ENCODE data around the gene EFNA5. TPM values are rescaled to one million over a fixed set of nuclear protein-coding genes. Genes with fewer than 3 reads are reported as not detected.

EFNA5 gene
- total RNA-seq, 4 donors from 2014 or later = 1.2 to 22.7 (median 9.4) TPM

DNA sequence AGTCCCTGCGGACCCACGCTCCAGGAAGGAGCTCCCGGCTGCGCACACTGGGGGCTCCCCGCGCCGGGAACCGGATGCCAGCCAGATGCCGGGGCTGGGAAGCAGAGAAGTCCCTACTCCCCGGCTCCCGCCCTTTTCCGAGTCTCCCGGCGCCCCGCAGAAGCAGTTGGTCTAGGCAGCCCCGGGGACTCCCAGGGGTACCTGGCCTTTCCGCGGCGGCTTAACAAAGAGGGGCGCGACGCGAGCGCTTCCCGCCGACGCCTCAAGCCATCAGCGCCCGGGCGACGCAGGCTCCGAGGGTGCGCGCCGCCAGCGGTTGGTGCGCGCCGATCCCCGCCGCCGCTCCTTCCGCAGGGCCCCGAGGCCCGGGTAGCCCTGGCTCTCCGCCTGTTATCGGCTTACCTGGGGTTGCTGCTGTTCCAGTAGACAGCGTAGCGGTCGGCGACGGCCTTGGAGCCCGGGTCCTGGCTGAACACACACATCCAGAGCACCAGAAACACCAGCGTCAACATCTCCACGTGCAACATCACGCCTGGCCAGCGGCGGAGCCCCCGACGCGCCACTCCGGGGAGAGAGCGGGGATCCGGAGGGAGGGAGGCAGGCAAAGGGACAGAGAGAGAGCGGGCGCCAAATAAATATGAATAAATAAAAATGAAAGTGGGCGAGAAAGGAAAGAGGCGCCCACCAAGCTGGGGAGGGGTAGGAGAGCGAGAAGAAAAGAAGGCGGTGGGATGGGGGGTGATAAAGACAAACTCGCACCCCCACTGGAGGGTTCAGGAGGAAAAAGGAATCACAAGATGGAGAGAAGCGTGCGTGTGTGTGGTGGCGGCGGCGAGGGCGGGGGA is 428 bp downstream of the EFNA5 start:
- no peaks in the 10 kb centered on the region for H3K9me3 ChIP-seq
- TF ChIP-seq POLR2A (IDR thresholded peaks at IDR 0.05) = no peak
- TF ChIP-seq, protein P1, sequence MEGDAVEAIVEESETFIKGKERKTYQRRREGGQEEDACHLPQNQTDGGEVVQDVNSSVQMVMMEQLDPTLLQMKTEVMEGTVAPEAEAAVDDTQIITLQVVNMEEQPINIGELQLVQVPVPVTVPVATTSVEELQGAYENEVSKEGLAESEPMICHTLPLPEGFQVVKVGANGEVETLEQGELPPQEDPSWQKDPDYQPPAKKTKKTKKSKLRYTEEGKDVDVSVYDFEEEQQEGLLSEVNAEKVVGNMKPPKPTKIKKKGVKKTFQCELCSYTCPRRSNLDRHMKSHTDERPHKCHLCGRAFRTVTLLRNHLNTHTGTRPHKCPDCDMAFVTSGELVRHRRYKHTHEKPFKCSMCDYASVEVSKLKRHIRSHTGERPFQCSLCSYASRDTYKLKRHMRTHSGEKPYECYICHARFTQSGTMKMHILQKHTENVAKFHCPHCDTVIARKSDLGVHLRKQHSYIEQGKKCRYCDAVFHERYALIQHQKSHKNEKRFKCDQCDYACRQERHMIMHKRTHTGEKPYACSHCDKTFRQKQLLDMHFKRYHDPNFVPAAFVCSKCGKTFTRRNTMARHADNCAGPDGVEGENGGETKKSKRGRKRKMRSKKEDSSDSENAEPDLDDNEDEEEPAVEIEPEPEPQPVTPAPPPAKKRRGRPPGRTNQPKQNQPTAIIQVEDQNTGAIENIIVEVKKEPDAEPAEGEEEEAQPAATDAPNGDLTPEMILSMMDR (IDR thresholded peaks at IDR 0.05) = no peak
- peak overlapping the region; percentile 12 to 41 for H3K4me3 ChIP-seq
- peaks cover 0 to 6% of the 10 kb centered on the region in 2 donors for H3K27me3 ChIP-seq
- H3K4me1 ChIP-seq = peaks cover 0 to 4% of the 10 kb centered on the region in 2 donors
- intact Hi-C loops (cut with DNase I; ENCODE audit: low total_unique reads) = no loop called here
- DNase-seq = no peak
- H3K36me3 ChIP-seq = no peaks in the 10 kb centered on the region
- no peak overlapping the region for H3K27ac ChIP-seq

DNA sequence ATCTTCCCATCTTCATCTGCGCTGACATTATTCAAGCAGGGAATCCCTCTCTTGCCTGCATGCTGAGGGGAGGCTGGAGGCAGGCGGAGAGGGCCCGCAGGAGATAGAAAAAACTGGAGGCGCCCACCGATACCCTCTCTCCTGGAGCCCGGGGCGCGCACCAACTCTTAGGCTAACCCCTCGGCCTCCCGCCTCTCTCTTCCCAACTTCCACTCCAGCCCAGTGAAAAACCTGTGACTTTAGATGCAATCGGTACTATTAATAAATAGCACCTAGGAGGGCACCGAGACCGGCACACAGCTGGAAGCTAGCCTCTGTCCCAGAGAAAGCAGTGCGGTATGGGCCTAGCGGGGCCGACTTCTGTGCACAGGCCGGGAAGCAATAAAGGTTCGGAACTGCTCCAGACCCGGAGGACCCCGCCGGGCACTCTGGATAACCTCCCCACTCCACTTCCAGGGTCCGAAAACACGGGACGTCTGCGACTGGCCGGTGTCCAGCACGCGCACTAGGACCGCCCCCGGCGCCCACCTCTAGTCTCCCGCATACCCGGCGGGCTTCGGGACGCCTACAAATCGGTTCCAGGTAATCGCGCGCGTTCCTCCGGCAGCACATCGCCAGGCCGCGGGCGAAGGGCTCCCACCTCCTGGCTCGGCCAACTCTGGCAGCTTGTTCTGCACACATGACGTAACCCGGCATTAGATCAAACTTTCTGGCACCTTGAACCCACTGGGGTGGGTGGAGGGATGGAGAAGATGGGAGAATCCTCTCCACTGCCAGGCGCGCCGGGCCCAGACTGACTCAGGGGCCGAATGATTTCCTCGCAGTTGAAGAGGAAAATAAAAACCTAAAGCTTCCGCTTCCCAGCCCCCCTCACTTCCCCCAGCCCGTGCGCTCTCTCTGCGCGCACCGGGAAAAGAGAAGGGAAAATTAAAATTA is 1.4 kb downstream of the EFNA5 start:
- Histone ChIP-seq H3K4me1 (peaks cover 0 to 4% of the 10 kb centered on the region in 2 donors), H3K9me3 (no peaks in the 10 kb centered on the region), H3K27me3 (peaks cover 0 to 6% of the 10 kb centered on the region in 2 donors), H3K36me3 (no peaks in the 10 kb centered on the region), H3K4me3 (peak overlapping the region; percentile 12 to 41), H3K27ac (no peak overlapping the region)
- intact Hi-C loops (cut with DNase I; ENCODE audit: low total_unique reads) = no loop called here
- TF ChIP-seq, protein P1 (IDR thresholded peaks at IDR 0.05) = no peak
- no peak for TF ChIP-seq POLR2A (IDR thresholded peaks at IDR 0.05)
- DNase-seq = no peak

DNA sequence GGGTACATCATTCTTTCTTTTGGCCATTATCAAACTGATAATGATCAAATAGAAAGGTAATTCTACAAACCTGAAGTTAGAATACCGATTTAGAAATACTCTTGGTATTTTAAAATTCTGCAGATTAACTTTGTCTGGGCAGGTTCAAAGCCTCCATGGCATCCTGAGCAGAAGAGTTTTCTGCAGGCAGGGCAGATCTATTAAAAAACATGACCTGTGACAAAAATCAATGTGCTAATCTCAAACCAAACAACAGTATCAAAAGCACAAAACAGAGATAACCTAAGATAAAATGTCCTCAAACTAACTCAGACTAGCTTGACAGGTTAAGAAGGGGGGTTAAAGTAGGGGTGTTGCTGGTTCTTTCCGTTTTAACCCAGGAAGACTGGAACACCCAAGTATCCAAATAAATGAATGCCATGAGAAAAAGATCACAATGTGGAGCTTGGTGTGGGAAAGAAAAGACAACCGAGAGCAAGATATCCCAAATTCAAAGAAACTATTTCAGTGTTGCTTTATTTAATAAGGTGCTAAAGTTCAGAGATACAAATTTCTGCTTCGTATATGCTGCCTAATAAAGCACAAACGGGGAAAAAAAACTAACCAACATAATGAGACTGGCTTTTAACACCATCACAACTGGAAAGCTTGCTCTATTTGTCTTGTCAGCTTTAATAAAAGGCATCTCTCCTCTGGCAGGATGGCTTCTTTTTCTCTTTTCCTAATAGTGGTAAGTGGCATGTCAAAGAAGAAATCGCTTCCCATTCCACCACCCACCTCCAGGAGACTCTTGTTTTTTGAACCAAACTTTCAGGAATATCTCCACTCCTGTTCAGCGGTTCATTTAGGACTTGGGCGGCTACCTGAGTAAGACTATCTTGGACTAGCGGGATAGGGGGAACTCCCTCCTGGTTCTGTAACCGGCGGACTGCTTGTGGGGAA is 2.3 kb downstream of the EFNA5 start:
- H3K27ac ChIP-seq = no peak overlapping the region
- DNase-seq = no peak
- intact Hi-C loops (cut with DNase I; ENCODE audit: low total_unique reads) = no loop called here
- H3K36me3 ChIP-seq = no peaks in the 10 kb centered on the region
- no peak for TF ChIP-seq POLR2A (IDR thresholded peaks at IDR 0.05)
- TF ChIP-seq, protein P1 (IDR thresholded peaks at IDR 0.05) = no peak
- no peak overlapping the region for H3K4me3 ChIP-seq
- H3K4me1 ChIP-seq = peaks cover 0 to 4% of the 10 kb centered on the region in 2 donors
- H3K9me3 ChIP-seq = no peaks in the 10 kb centered on the region
- H3K27me3 ChIP-seq = peaks cover 0 to 6% of the 10 kb centered on the region in 2 donors

DNA sequence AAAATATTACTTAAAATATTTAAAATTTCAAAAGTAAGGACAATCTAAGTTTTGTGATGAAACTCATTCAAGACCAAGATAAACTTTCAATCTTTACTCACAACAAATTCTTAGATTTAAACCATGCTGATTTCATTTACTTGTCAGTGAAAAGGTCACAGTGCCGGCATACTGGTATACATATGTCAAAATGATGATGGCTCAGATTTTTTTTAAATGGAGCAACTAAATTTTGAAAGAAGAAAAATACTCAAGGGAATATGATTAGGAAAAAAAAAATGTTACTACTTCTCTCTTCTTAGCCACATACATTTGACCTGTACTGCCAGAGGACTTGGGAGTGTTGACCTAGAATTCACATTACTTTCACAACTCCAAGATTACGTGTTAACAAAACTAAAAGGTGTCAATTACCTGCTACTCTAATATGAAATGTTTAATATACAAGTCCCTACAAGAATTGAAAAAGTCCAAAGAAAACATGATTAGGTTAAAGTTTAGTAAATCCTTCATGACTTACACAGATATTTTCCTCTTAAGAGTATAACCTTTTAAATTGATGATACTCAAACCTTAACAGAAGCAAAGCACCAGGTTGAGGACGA is 4.6 kb downstream of the EFNA5 start:
- no peaks in the 10 kb centered on the region for H3K36me3 ChIP-seq
- H3K9me3 ChIP-seq = no peaks in the 10 kb centered on the region
- no peak for DNase-seq
- TF ChIP-seq, protein P1 (IDR thresholded peaks at IDR 0.05) = no peak
- no peak for TF ChIP-seq POLR2A (IDR thresholded peaks at IDR 0.05)
- H3K4me1 ChIP-seq = peaks cover 0 to 4% of the 10 kb centered on the region in 2 donors
- peaks cover 0 to 6% of the 10 kb centered on the region in 2 donors for H3K27me3 ChIP-seq
- H3K4me3 ChIP-seq = no peak overlapping the region
- no peak overlapping the region for H3K27ac ChIP-seq
- intact Hi-C loops (cut with DNase I; ENCODE audit: low total_unique reads) = no loop called here

Measured in uterus (tissue), 4 donors.